HG03575 (cell line): ENCODE data around the gene WDR81.
"Not testable (repeated sequence)": the region's sequence is repeated elsewhere in the genome, so short reads cannot be mapped to it uniquely, and the experiment has no call there.

ENCODE experiments used
- ATAC-seq: cut with Tn5 transposase; IDR thresholded peaks from one replicate; pipeline ENCODE4 v1.9.1; 2021; ENCODE audit not compliant: unreplicated experiment, insufficient number of reproducible peaks, low FRiP score; ENCODE audit errors: extremely low read depth

WDR81 gene

DNA sequence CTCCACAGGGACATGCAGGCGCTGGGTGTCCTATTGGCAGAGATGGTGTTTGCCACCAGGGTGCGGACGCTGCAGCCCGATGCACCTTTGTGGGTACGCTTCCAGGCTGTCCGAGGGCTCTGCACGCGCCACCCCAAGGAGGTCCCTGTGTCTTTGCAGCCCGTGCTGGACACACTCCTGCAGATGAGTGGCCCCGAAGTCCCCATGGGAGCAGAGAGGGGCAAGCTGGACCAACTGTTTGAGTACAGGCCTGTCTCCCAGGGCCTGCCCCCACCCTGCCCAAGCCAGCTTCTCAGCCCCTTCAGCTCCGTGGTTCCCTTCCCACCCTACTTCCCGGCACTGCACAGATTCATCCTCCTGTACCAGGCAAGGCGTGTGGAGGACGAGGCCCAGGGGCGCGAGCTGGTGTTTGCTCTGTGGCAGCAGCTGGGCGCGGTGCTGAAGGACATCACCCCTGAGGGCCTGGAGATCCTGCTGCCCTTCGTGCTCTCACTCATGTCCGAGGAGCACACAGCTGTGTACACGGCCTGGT lies 2.8 kb downstream of the WDR81 start:
- no peak for ATAC-seq

DNA sequence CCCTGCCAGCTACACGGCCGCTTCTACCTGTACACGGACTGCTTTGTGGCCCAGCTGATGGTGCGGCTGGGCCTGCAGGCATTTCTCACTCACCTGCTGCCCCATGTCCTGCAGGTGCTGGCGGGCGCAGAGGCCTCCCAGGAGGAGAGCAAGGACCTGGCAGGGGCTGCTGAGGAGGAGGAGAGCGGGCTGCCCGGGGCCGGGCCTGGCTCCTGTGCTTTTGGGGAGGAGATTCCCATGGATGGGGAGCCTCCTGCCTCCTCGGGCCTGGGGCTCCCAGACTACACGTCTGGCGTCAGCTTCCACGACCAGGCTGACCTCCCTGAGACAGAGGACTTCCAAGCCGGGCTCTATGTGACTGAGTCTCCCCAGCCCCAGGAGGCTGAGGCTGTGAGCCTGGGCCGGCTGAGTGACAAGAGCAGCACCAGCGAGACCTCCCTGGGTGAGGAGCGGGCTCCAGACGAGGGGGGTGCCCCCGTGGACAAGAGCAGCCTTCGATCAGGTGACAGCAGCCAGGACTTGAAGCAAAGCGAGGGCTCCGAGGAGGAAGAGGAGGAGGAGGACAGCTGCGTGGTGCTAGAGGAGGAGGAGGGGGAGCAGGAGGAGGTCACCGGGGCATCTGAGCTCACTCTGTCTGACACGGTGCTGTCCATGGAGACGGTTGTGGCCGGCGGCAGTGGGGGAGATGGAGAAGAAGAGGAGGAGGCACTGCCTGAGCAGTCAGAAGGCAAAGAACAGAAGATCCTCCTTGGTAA lies 3.5 kb downstream of the WDR81 start:
- ATAC-seq, result no peak

DNA sequence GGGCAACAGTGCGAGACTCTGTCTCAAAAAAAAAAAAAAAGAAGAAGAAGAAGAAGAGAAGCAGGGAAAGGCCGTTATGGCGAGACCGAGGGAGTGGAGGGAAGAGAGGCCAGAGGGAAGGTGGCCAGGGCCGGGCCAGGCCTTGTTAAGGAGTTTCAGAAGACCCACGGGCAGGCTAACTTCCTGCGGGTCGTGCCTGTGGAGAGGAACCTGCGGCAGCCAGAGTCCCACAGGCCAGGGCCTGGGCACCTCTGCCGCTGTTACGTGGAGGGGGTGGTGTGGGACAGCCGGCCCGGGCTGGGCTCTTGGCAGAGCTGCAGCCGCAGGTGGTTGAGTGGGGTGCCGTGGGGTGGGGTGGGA lies 5.4 kb downstream of the WDR81 start:
- no peak for ATAC-seq

DNA sequence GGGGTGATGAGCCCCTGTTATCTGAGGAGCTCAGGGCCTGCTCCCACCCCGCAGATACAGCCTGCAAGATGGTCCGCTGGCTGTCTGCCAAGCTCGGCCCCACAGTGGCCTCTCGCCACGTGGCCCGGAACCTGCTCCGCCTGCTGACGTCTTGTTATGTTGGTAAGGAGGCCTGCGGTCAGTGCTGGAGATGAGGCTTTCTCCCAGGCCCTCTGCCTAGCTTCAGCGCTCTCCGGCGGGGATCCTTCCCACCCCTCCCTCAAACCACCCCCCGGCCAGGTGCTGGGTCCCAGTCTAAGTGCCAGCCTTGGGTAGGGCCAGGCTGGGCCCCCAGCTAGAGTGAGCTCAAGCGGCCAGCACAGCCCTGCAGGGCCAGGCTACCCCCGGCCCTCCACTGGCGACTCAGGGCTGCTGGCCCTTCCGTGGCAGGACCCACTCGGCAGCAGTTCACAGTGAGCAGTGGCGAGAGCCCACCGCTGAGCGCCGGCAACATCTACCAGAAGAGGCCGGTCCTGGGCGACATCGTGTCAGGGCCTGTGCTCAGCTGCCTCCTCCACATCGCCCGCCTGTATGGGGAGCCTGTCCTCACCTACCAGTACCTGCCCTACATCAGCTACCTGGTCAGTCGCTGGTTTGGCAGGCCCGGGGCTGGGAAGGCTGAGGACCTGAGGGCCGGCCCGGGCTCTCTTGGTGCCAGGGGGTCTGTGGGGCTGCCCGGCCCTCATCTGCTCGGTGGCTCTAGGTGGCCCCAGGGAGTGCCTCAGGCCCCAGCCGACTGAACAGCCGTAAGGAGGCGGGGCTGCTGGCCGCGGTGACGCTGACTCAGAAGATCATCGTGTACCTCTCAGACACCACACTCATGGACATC lies 6.1 kb downstream of the WDR81 start:
- no peak for ATAC-seq

DNA sequence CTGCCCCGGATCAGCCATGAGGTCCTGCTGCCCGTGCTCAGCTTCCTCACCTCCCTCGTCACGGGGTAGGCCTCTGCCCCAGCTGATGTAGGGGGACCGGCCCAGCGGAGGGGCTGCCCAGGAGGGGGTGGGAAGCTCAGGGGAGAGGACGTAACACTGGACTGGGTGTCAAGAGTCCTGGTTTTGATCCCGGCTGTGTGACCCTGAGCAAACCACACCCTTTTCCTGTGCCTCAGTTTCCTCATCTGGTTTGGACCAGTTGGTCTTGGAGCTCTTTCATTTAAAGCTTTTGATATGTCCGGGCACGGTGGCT lies 6.6 kb downstream of the WDR81 start:
- no peak for ATAC-seq

DNA sequence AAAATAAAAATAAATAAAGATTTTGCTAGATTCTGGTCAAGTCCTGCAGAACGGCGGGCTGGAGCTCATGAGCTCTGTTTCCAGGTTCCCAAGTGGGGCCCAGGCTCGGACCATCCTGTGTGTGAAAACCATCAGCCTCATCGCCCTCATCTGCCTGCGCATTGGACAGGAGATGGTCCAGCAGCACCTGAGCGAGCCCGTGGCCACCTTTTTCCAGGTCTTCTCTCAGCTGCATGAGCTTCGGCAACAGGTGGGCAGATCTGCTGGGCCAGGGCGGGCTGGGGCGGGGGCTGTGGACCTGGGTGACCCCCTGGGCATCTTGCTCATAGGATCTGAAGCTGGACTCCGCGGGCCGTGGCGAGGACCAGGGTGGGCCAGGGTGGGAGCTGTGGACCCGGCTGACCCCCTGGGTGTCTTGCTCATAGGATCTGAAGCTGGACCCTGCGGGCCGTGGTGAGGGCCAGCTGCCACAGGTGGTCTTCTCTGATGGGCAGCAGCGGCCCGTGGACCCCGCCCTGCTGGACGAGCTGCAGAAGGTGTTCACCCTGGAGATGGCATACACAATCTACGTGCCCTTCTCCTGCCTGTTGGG lies 7.8 kb downstream of the WDR81 start:
- no peak for ATAC-seq

DNA sequence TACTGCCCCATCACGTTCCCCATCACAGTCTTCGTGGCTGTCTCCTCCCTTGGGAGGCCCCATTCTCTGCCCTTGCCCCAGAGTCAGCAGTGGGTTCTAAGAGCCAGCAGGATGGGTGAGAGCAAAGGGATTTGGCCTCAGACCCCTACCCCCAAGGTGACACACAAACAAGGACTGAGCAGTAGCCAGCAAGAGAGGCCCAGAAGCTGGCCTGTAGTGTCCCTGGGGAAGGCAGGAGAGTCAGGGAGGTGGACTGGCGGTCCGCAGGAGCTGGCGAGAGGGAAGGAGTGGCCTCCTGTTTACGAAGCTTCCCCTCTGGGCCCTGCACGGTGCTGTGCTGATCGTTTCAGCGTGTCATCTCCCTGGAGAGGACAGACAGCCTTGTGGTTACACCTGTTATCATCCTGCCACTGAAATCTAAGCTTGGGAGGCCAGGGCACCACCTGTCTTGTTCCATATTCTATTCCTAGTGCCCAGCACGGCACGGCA lies 8.4 kb downstream of the WDR81 start:
- no peak for ATAC-seq

DNA sequence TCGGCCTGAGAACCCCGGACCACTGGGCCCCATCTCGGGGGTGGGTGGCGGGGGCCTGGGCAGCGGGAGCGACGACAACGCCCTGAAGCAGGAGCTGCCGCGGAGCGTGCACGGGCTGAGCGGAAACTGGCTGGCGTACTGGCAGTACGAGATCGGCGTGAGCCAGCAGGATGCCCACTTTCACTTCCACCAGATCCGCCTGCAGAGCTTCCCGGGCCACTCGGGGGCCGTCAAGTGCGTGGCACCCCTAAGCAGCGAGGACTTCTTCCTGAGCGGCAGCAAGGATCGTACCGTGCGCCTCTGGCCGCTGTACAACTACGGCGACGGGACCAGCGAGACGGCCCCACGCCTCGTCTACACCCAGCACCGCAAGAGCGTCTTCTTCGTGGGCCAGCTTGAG lies 9.3 kb downstream of the WDR81 start:
- no peak for ATAC-seq

DNA sequence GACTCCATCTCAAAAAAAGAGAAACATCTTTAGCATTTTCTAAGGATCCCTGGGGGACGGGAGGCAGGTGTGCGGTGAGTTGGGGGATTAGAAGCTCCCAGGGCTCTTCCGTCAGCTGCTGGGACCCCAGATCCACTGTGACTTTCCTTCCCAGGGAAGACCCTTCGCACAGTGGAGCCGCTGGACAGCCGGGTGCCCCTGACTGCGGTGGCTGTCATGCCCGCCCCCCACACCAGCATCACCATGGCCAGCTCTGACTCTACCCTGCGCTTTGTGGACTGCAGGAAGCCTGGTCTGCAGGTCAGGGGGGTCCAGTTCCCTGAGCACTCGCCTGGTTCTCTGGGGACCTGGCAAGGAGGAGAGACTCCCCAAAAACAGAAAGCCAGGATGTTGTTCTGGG lies 10.9 kb downstream of the WDR81 start:
- ATAC-seq, result no peak

DNA sequence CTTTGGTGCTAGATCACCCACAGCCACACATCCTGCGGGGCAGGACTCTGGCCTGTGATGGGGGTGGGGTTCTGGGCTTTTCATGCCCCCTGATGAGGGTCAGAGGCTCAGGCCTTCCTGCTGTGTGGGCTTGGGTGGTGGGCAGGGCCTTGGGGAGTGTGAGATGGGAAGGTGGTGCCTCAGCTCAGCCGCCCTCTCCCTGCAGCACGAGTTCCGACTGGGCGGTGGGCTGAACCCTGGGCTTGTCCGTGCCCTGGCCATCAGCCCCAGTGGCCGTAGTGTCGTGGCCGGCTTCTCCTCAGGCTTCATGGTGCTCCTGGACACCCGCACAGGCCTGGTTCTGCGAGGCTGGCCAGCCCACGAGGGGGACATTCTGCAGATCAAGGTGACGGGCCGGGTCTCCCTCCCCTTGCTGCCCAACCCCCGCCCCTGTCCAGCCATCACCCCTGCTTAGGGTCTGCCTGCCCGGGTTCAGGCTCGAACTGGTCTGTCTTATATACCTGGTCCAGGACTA lies 11.4 kb downstream of the WDR81 start:
- ATAC-seq, result no peak

DNA sequence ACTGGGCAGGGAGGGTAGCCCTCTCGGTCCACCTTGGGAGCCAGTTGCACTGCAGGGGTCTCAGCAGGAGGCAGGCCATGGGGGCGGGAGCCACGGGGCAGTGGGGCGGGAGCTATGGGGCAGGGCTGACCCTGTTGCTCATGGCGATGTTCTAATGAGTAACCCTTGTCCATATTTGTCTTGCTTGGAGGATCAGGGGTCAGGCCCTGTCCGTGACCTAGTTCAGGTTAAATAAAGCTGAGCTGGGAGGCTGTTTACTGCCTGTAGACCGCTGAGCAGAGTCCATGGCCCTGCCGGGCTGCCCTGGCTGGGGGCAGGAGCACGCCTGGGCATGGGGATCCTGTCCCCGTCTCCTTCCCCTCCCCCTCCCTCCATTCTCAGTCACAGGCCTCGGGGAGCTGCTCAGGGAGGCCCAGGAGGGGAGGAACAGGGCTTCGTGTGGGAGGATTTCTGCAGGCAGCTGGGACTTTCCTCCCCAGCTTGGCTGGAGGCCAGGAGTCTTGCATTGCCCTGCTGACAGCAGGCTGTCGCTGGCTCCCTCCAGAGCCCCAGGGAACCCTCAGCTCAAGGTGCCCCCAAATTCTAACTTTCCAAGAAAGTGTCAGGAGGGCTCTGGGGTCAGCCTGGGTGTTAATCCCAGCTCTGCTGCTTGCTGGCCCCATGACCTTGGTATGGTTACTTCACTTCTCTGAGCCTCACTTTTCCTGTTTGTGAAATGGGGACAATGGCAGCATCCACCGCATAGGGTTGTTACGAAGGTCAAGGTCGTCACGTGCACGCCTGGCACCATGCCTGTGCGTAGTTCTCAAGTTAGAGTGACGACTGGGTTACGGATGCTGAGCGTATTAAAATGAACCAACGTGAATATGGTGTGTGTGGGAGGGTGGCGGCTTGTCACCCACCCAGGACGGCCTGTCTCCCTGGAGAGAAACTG lies 12.1 kb downstream of the WDR81 start:
- no peak for ATAC-seq

DNA sequence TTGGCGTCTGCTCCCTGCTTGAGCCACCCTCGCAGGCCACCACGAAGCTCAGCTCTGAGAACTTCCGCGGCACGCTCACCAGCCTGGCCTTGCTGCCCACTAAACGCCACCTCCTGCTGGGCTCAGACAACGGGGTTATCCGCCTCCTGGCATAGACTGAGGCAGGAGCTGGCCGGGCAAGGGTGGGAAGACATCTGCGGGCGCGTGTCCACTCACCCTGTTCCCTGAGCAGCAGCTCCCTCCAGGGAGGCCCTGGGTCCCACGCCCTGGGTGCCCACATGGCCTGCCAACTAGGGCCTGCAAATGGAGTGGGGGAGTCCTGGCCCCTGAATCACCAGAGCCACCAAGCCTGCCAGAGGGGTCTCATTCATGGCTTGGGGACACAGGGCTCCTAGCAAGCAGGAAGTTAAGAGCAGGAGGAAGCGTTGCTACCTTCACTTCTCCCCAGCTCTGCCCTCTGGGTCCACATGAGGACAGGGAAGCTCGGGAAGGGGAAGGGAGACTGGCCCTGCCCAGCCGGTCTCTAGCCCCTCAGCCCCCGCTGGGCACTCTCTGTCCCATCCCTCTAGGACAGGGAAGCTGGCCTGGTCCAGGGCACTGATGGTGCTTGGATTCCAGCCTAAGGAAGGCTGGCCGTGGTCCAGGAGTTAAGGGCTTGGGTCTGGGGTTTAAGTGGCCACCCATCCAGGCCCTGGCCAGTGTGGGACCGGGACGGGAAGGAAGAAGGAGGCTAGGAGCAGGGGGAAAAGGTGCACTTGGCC lies 13.2 kb downstream of the WDR81 start:
- no peak for ATAC-seq

DNA sequence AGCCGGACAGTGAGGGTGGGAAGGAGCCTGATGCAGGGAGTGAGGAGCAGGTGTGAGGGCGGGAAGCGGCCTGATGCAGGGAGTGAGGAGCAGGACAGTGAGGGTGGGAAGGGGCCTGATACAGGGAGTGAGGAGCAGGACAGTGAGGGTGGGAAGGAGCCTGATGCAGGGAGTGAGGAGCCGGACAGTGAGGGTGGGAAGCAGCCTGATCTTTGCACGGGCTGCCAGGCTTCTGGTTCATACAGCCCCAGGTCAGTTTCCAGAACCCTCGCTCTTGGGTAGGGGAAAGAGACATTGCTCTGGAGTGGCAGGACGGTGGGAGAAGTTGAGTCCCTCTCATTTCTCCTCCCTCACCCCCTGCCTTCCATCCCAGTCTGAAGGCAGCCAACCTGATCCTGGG lies 17.4 kb downstream of the WDR81 start:
- not testable (repeated sequence) for ATAC-seq

DNA sequence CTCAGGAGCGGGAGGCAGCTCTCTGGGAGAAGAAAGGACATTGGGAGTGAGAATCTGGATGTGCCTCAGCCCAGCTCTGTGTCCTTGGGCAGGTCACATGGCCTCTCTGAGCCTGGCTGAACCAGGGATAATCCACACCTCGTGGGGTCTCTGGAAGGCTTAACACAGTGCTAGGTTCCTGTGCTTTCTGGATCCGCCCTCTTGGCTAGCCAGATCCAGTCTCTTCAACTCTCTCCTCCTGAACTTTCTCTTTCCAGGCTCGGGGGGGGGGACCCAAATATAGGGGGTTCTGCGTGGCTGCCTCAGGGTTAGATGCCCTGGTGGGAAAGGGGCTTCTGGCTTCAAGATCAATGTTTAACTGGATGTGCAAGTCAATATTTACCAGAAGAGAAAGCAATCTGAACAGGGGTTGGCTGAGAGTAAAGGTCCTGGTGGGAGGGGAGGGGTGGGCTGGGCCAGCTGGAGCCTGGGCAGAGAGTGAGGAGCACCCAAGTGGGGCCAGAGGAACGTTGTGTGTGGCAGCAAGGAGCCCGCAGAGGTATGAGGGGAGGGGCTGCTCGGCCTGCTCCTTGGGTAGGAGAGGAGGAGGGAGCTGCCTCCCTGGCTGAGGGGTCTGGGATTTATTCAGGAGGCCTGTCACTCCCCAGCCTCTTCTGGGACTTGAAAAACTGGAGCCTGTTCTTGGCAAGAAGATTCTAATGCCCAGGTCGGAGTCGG lies 18.0 kb downstream of the WDR81 start, which contains the start of gene SERPINF2:
Gene SERPINF2 (plus strand): TSS at position 501 of the 717 bp plus-strand sequence. CDS start 2,125 bp downstream, outside the sequence.
- no peak for ATAC-seq

DNA sequence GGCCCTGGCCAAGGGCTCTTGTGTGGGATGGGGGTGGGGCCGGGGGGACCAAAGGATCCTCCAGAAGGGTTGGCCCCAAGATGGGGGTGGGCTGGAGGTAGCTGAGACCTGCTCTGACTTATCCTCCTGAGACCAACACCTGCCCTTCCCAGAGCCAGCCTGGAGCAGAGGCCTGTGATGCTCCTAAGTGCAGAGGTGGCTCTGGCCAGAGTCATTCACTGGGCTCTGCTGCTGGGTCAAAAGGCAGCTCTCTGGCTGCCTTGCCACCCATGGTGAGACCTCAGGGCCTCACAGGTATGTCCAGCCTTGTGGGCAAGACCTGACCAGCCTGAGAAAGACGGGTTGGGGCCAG lies 18.6 kb downstream of the WDR81 start:
- ATAC-seq, result no peak

DNA sequence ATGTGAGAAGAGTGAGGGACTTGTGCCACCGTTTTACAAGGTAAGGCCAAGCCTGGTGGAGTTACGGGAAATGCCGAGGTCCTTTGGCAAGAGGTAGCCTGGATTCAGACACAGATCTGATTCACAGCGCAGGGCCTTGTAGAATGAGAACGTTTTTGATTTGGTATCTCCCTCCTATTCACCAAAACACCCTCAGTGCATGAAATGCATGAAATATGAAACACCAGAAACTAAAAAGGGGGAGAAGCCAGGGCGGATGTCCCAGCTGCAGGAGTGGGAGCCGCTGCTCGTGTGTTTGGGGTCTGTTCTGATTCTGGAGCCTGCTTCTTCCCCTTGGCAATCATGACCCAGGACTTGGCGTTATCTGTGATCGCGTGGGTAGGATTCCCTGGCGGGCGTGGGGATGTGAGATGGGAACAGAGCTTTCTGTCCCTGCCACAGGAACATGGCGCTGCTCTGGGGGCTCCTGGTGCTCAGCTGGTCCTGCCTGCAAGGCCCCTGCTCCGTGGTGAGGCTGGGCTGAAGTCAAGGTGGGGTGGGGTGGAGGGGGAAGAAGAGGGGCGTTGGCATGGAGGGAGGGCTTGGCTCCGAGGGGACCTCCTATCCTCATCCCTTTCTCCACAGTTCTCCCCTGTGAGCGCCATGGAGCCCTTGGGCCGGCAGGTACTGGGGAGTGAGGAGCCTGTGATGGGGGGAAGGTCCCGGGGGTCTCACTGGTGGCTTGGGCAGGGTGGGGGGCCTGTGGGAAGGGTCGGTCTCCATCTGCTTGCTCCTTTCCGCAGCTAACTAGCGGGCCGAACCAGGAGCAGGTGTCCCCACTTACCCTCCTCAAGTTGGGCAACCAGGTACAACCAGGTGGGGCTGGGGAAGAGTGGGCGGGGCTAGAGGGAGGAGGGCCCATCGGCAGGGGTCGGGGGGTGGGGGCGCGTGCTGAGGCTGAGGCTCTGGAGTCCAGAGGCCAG lies 20.3 kb downstream of the WDR81 start:
- ATAC-seq, result no peak
